Measurements from ENCODE around the gene TTLL11.

DNA sequence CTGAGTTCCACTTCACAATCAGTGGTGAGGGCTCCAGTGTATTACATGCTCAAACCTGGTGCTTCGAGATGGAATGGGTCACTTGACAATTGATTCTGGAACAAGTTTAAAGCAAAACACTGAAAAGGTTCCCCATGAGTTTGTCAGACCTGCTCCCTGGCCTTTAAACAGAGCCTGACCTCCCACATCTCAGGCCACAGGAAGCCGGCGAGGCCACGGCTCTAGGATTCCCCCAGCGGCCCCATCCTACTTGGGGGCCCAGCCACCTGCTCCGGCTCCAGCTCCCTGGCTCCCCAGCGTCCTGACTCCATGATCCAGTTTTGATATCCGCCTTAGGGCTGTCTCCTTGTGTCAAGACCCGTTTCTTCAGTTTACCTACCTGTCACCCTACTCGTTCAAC, 62.0 kb downstream of the TTLL11 start:
- TF ChIP-seq, protein P1, sequence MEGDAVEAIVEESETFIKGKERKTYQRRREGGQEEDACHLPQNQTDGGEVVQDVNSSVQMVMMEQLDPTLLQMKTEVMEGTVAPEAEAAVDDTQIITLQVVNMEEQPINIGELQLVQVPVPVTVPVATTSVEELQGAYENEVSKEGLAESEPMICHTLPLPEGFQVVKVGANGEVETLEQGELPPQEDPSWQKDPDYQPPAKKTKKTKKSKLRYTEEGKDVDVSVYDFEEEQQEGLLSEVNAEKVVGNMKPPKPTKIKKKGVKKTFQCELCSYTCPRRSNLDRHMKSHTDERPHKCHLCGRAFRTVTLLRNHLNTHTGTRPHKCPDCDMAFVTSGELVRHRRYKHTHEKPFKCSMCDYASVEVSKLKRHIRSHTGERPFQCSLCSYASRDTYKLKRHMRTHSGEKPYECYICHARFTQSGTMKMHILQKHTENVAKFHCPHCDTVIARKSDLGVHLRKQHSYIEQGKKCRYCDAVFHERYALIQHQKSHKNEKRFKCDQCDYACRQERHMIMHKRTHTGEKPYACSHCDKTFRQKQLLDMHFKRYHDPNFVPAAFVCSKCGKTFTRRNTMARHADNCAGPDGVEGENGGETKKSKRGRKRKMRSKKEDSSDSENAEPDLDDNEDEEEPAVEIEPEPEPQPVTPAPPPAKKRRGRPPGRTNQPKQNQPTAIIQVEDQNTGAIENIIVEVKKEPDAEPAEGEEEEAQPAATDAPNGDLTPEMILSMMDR (IDR thresholded peaks at IDR 0.05; ENCODE audit: low read depth, low read length, poor library complexity, severe bottlenecking) = no peak
- no peak for TF ChIP-seq EZH2phosphoT487 (IDR thresholded peaks at IDR 0.05; ENCODE audit: borderline replicate concordance, low read length)

All from DOHH2 (cell line).